Measurements from ENCODE around the gene NT5DC4.

Gene NT5DC4

GRCh38 chr2:112750560-112750843, 29.7 kb downstream of the NT5DC4 start:
- DNase-seq (ENCODE audit: low spot score), result no peak
- no peak for TF ChIP-seq CTCF (IDR thresholded peaks at IDR 0.05; ENCODE audit: extremely low read depth, missing control alignments)

- no peak for DNase-seq (ENCODE audit: low spot score)
- no peak for TF ChIP-seq CTCF (IDR thresholded peaks at IDR 0.05; ENCODE audit: extremely low read depth, missing control alignments)
These were observed 30.8 kb downstream of the NT5DC4 start for GRCh38 chr2:112751451-112752197.

- TF ChIP-seq CTCF (IDR thresholded peaks at IDR 0.05; ENCODE audit: extremely low read depth, missing control alignments), result no peak
- no peak for DNase-seq (ENCODE audit: low spot score)
These were observed 31.8 kb downstream of the NT5DC4 start for GRCh38 chr2:112752667-112753066.

GRCh38 chr2:112754564-112754963, 33.7 kb downstream of the NT5DC4 start:
- TF ChIP-seq CTCF (IDR thresholded peaks at IDR 0.05; ENCODE audit: extremely low read depth, missing control alignments), result no peak

GRCh38 chr2:112755444-112755843, 34.6 kb downstream of the NT5DC4 start:
- no peak for TF ChIP-seq CTCF (IDR thresholded peaks at IDR 0.05; ENCODE audit: extremely low read depth, missing control alignments)
- DNase-seq (ENCODE audit: low spot score), result no peak

More at GRCh38 chr2:112754564-112754963, 33.7 kb downstream of the NT5DC4 start:
- DNase-seq (ENCODE audit: low spot score), result no peak

GRCh38 chr2:112756207-112756606, 35.4 kb downstream of the NT5DC4 start:
- TF ChIP-seq CTCF (IDR thresholded peaks at IDR 0.05; ENCODE audit: extremely low read depth, missing control alignments), result no peak
- DNase-seq (ENCODE audit: low spot score), result no peak

- no peak for DNase-seq (ENCODE audit: low spot score)
- TF ChIP-seq CTCF (IDR thresholded peaks at IDR 0.05; ENCODE audit: extremely low read depth, missing control alignments), result no peak
These were observed 36.4 kb downstream of the NT5DC4 start for GRCh38 chr2:112757265-112757664.
